Measurements from ENCODE around the gene TGM2.

The TGM2 gene

GRCh38 chr20:38094373-38094891 lies 70.6 kb downstream of the TGM2 start:
- Histone ChIP-seq H3K4me3 (ENCODE audit: low read depth, low read length) (no peak overlapping the region), H3K27me3 (ENCODE audit: control insufficient read depth, insufficient read depth, low read length) (no peaks in the 10 kb centered on the region), H3K9me3 (ENCODE audit: control insufficient read depth, insufficient read depth, low read length) (no peaks in the 10 kb centered on the region), H3K9ac (ENCODE audit: low read depth, low read length) (no peak overlapping the region), H3K4me1 (ENCODE audit: control insufficient read depth, insufficient read depth, low read length) (no peaks in the 10 kb centered on the region), H3K36me3 (ENCODE audit: control insufficient read depth, insufficient read depth, low read length) (peaks cover 17% of the 10 kb centered on the region)

- no peak overlapping the region for H3K9ac ChIP-seq (ENCODE audit: low read depth, low read length)
- peaks cover 23% of the 10 kb centered on the region for H3K36me3 ChIP-seq (ENCODE audit: control insufficient read depth, insufficient read depth, low read length)
- no peaks in the 10 kb centered on the region for H3K4me1 ChIP-seq (ENCODE audit: control insufficient read depth, insufficient read depth, low read length)
- H3K4me3 ChIP-seq (ENCODE audit: low read depth, low read length): no peak overlapping the region
- H3K9me3 ChIP-seq (ENCODE audit: control insufficient read depth, insufficient read depth, low read length): no peaks in the 10 kb centered on the region
- H3K27me3 ChIP-seq (ENCODE audit: control insufficient read depth, insufficient read depth, low read length): no peaks in the 10 kb centered on the region
These were observed 71.4 kb downstream of the TGM2 start for GRCh38 chr20:38093641-38094077.

GRCh38 chr20:38092915-38093314 lies 72.2 kb downstream of the TGM2 start:
- peaks cover 29% of the 10 kb centered on the region for H3K36me3 ChIP-seq (ENCODE audit: control insufficient read depth, insufficient read depth, low read length)
- no peak overlapping the region for H3K9ac ChIP-seq (ENCODE audit: low read depth, low read length)
- H3K4me3 ChIP-seq (ENCODE audit: low read depth, low read length): no peak overlapping the region
- no peaks in the 10 kb centered on the region for H3K27me3 ChIP-seq (ENCODE audit: control insufficient read depth, insufficient read depth, low read length)
- H3K9me3 ChIP-seq (ENCODE audit: control insufficient read depth, insufficient read depth, low read length): no peaks in the 10 kb centered on the region
- no peaks in the 10 kb centered on the region for H3K4me1 ChIP-seq (ENCODE audit: control insufficient read depth, insufficient read depth, low read length)

GRCh38 chr20:38092260-38092857 lies 72.7 kb downstream of the TGM2 start:
- no peaks in the 10 kb centered on the region for H3K4me1 ChIP-seq (ENCODE audit: control insufficient read depth, insufficient read depth, low read length)
- H3K9ac ChIP-seq (ENCODE audit: low read depth, low read length): no peak overlapping the region
- H3K36me3 ChIP-seq (ENCODE audit: control insufficient read depth, insufficient read depth, low read length): peaks cover 32% of the 10 kb centered on the region
- no peak overlapping the region for H3K4me3 ChIP-seq (ENCODE audit: low read depth, low read length)
- no peaks in the 10 kb centered on the region for H3K27me3 ChIP-seq (ENCODE audit: control insufficient read depth, insufficient read depth, low read length)
- no peaks in the 10 kb centered on the region for H3K9me3 ChIP-seq (ENCODE audit: control insufficient read depth, insufficient read depth, low read length)

- Histone ChIP-seq H3K4me1 (ENCODE audit: control insufficient read depth, insufficient read depth, low read length) (no peaks in the 10 kb centered on the region), H3K9ac (ENCODE audit: low read depth, low read length) (no peak overlapping the region), H3K36me3 (ENCODE audit: control insufficient read depth, insufficient read depth, low read length) (peaks cover 32% of the 10 kb centered on the region), H3K27me3 (ENCODE audit: control insufficient read depth, insufficient read depth, low read length) (no peaks in the 10 kb centered on the region), H3K9me3 (ENCODE audit: control insufficient read depth, insufficient read depth, low read length) (no peaks in the 10 kb centered on the region), H3K4me3 (ENCODE audit: low read depth, low read length) (no peak overlapping the region)
These were observed 73.4 kb downstream of the TGM2 start for GRCh38 chr20:38091441-38092216.

GRCh38 chr20:38090061-38090460 lies 75.0 kb downstream of the TGM2 start:
- Histone ChIP-seq H3K27me3 (ENCODE audit: control insufficient read depth, insufficient read depth, low read length) (no peaks in the 10 kb centered on the region), H3K4me1 (ENCODE audit: control insufficient read depth, insufficient read depth, low read length) (no peaks in the 10 kb centered on the region), H3K36me3 (ENCODE audit: control insufficient read depth, insufficient read depth, low read length) (peaks cover 34% of the 10 kb centered on the region), H3K4me3 (ENCODE audit: low read depth, low read length) (no peak overlapping the region), H3K9me3 (ENCODE audit: control insufficient read depth, insufficient read depth, low read length) (no peaks in the 10 kb centered on the region), H3K9ac (ENCODE audit: low read depth, low read length) (no peak overlapping the region)

- peaks cover 34% of the 10 kb centered on the region for H3K36me3 ChIP-seq (ENCODE audit: control insufficient read depth, insufficient read depth, low read length)
- no peaks in the 10 kb centered on the region for H3K4me1 ChIP-seq (ENCODE audit: control insufficient read depth, insufficient read depth, low read length)
These were observed 75.6 kb downstream of the TGM2 start for GRCh38 chr20:38089500-38089899.

GRCh38 chr20:38085026-38085425 lies 80.0 kb downstream of the TGM2 start:
- Histone ChIP-seq H3K4me1 (ENCODE audit: control insufficient read depth, insufficient read depth, low read length) (no peaks in the 10 kb centered on the region), H3K36me3 (ENCODE audit: control insufficient read depth, insufficient read depth, low read length) (peaks cover 21% of the 10 kb centered on the region), H3K27me3 (ENCODE audit: control insufficient read depth, insufficient read depth, low read length) (no peaks in the 10 kb centered on the region), H3K4me3 (ENCODE audit: low read depth, low read length) (no peak overlapping the region), H3K9ac (ENCODE audit: low read depth, low read length) (no peak overlapping the region), H3K9me3 (ENCODE audit: control insufficient read depth, insufficient read depth, low read length) (no peaks in the 10 kb centered on the region)

More at GRCh38 chr20:38089500-38089899, 75.6 kb downstream of the TGM2 start:
- Histone ChIP-seq H3K9ac (ENCODE audit: low read depth, low read length) (no peak overlapping the region), H3K4me3 (ENCODE audit: low read depth, low read length) (no peak overlapping the region), H3K27me3 (ENCODE audit: control insufficient read depth, insufficient read depth, low read length) (no peaks in the 10 kb centered on the region), H3K9me3 (ENCODE audit: control insufficient read depth, insufficient read depth, low read length) (no peaks in the 10 kb centered on the region)

GRCh38 chr20:38084425-38084951 lies 80.6 kb downstream of the TGM2 start:
- Histone ChIP-seq H3K4me1 (ENCODE audit: control insufficient read depth, insufficient read depth, low read length) (no peaks in the 10 kb centered on the region), H3K27me3 (ENCODE audit: control insufficient read depth, insufficient read depth, low read length) (no peaks in the 10 kb centered on the region), H3K9me3 (ENCODE audit: control insufficient read depth, insufficient read depth, low read length) (no peaks in the 10 kb centered on the region), H3K4me3 (ENCODE audit: low read depth, low read length) (no peak overlapping the region), H3K9ac (ENCODE audit: low read depth, low read length) (no peak overlapping the region), H3K36me3 (ENCODE audit: control insufficient read depth, insufficient read depth, low read length) (peaks cover 18% of the 10 kb centered on the region)

- H3K4me3 ChIP-seq (ENCODE audit: low read depth, low read length): no peak overlapping the region
- peaks cover 11% of the 10 kb centered on the region for H3K36me3 ChIP-seq (ENCODE audit: control insufficient read depth, insufficient read depth, low read length)
- no peak overlapping the region for H3K9ac ChIP-seq (ENCODE audit: low read depth, low read length)
These were observed 81.6 kb downstream of the TGM2 start for GRCh38 chr20:38083338-38084048.

GRCh38 chr20:38082894-38083293 lies 82.2 kb downstream of the TGM2 start:
- H3K4me1 ChIP-seq (ENCODE audit: control insufficient read depth, insufficient read depth, low read length): no peaks in the 10 kb centered on the region
- H3K9ac ChIP-seq (ENCODE audit: low read depth, low read length): no peak overlapping the region
- peaks cover 5% of the 10 kb centered on the region for H3K36me3 ChIP-seq (ENCODE audit: control insufficient read depth, insufficient read depth, low read length)
- no peaks in the 10 kb centered on the region for H3K9me3 ChIP-seq (ENCODE audit: control insufficient read depth, insufficient read depth, low read length)
- H3K4me3 ChIP-seq (ENCODE audit: low read depth, low read length): no peak overlapping the region
- no peaks in the 10 kb centered on the region for H3K27me3 ChIP-seq (ENCODE audit: control insufficient read depth, insufficient read depth, low read length)

More at GRCh38 chr20:38083338-38084048, 81.6 kb downstream of the TGM2 start:
- Histone ChIP-seq H3K27me3 (ENCODE audit: control insufficient read depth, insufficient read depth, low read length) (no peaks in the 10 kb centered on the region), H3K4me1 (ENCODE audit: control insufficient read depth, insufficient read depth, low read length) (no peaks in the 10 kb centered on the region), H3K9me3 (ENCODE audit: control insufficient read depth, insufficient read depth, low read length) (no peaks in the 10 kb centered on the region)
